Measurements from ENCODE around the gene MYO5C.
"Not testable (repeated sequence)": the region's sequence is repeated elsewhere in the genome, so short reads cannot be mapped to it uniquely, and the experiment has no call there.

The MYO5C gene

DNA sequence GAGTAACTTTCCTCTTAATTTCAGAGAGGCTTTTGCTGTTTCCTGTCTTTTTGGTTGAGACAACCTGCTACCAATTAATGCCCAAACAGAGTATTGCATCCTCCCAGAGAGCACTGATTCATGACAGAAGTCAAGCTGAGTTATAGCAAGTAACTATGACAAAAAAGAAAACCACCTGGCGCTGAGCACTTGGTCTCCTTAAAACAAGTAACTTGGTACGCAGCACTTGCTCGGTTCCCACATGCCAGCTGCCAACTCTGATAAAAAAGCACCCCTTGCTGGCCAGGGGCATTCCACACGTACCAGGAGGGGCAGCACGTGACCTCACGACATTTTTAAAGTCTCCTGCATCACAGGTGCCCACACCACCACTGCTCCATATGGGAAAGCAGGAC, 13.5 kb upstream of the MYO5C start:
- DNase-seq (ENCODE audit: low read depth, low spot score): no peak
- H3K27ac ChIP-seq: no peak overlapping the region

DNA sequence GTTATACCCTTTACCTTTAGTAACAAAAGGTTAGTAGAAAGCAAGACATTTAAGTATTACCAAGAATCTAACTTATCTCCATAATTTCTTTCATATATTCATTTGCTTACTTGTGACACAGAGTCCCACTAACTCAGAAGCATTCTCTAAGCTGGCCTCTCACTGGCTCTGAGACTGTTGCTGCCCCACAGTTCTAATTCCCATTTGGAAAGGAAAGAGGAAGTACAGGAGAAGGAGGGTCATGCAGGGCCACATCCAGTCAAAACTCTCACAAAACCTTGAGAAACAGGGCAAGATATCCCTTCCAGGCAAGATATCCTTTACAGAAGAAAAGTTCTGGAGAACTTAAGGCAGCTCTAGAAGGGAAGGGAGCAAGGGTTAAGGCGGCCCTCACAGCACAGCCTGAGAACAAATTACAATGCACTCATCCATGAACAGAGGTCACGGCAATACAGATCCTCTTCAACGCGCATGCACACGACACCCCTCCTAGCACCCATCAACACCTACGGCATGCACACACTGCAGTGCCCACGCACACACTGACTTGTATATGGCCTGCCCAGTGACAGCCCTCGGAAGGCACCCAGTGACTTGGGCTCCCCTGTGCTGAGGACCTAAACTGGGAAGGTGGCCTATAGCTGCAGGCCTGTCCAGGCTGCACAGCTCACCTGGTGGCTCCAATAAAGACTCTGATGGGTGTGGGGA, 13.0 kb upstream of the MYO5C start:
- no peak for DNase-seq (ENCODE audit: low read depth, low spot score)
- no peak overlapping the region for H3K27ac ChIP-seq

DNA sequence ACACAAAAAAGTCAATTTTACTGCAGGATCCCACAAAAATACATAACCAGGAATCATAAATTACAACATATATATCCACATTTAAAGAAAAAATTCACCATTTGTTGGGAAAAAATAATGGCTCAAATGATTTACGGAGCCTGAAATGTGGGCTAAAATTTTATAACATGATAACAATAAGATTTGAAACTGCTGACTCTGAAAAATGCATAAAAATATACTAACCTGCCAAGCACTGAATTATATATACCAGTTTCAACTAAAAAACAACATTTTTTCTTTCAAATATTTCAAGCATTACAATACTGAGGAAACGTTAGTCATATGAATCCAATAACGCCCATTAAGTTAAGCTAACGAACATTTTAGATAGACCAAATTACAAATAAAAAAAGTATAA, 12.2 kb upstream of the MYO5C start:
- DNase-seq (ENCODE audit: low read depth, low spot score): no peak
- H3K27ac ChIP-seq: no peak overlapping the region

DNA sequence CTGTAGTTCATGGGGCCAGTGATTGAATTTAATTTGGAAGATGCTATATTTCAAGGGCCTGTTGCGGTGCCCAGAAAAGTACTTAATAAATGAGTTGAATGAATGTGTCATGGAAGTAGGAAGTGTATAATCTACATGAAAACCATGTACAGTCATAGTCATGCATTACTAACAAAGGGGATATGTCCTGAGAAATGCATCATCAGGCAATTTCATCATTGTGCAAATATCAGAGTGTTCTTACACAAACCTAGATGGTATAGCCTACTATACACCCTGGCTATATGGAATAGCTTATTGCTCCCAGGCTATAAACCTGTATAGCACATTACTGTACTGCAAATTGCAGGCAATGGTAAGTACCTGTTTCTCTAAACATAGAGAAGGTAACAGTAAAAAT, 10.7 kb upstream of the MYO5C start:
- peak overlapping the region; percentile 80 for H3K27ac ChIP-seq
- DNase-seq (ENCODE audit: low read depth, low spot score): peak; percentile 78

DNA sequence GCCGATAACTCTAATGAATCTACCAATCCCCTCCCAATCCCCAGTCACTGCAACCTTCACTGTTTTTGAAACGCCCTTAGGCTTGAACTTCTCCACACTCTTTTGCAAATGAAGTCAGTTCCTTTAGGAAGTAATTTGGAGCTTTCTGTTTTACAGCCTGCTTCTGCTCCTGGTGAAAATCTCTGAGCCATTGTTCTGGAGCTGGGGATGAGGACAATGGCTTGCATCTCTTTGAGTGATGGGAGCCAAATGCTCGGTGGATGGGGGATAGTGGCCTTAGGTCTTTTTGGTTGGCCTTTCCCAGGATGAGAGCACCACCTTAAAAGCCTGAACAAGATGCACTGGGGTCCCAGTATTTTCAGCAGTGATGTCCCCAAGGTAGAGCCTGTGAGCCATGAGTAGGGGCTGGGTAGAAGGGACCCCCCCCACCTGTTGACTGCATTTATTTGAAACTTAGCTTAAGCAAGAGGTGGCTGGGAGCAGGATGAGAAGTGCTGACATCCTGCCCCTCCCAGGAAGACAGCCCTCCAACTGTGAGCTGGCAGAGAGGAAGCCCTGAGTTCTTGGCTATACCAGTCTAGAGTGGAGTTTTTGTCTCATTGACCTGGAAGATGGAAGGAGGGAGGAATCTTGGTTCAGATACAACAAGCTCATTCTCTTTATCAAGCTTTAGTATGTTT, 7.6 kb upstream of the MYO5C start:
- DNase-seq (ENCODE audit: low read depth, low spot score): no peak
- H3K27ac ChIP-seq: no peak overlapping the region

DNA sequence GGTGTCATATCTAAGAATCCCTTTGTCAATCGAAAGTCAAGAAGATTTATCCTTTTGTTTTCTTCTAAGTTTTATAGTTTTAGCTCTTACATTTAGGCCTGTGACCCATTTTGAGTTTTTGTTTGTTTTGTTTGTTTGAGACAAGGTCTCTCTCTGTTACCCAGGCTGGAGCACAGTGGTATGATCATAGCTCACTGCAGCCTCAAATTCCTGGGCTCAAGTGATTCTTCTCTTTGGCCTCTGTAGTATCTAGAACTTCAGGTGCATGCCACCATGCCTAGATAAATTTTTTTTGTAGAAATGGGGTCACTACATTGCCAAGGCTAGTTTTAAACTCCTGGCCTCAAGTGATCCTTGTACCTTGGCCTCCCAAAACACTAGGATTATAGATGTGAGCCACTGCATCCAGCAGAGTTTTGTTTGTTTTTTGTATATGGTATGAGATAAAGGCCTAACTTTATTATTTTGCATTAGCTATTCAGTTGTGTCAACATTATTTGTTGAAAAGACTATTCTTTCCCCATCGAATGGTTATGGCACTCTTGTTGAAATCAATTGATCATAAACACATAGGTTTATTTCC, 5.8 kb upstream of the MYO5C start:
- H3K27ac ChIP-seq: no peak overlapping the region

DNA sequence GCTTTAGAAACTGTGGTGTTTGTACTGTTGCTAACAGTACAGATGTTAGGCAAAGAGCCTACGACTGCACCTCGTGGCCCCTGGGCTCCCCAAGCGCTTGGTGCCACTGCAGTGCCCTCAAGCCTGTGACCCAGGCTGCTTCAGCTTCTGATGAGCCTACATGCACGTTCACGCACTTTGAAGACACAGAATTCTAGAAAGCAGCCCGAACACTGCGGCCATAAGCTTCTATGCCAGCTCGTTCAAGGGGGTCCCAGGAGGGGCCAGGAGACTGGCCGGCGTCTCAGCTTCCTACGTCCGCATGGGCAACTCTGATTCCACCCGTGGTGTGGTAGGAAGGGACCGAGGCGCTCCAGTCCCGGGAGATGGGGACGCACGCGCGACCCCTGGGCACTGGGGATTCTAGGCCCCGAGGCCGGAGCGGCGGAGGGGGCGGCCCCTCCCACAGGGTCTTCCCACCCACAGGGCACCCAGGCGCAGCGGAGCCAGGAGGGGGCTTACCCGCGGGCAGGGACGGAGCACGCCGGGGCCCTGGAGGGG, 653 bp downstream of the MYO5C start:
- DNase-seq (ENCODE audit: low read depth, low spot score): no peak
- H3K27ac ChIP-seq: peak overlapping the region; percentile 57

More for the DNA sequence above, 5.8 kb upstream of the MYO5C start:
- DNase-seq (ENCODE audit: low read depth, low spot score): no peak

DNA sequence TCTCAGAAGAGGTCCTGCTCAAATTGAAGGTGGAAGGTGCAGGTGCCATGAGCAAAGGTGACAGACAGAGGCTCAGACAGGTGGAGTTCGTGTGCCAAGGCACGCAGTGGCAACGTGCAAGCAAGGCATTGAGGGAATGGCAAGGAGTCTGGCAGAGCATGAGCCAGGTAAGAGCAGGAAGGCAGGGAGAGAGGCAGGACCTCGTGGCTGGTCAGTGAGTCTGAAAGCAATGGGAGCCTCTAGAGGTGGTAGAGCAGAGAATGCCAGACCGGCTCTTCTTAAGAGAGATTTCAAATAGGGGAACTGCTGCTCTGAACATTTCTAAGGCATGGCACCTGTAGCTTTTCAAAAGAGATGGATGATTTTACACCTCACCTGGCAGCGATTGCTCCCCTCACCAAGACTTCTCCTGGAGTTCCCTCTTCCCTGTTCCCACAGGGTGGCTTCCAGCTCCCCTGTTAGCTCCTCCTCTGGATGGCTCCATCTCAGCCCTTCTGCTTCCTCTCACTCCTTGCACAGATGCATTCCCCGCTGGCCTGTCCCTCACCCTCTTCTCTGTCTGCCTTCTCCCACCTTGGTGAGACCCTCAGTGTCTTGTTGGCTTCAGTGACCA, 2.7 kb downstream of the MYO5C start:
- DNase-seq (ENCODE audit: low read depth, low spot score): no peak
- peak overlapping the region; percentile 35 for H3K27ac ChIP-seq

DNA sequence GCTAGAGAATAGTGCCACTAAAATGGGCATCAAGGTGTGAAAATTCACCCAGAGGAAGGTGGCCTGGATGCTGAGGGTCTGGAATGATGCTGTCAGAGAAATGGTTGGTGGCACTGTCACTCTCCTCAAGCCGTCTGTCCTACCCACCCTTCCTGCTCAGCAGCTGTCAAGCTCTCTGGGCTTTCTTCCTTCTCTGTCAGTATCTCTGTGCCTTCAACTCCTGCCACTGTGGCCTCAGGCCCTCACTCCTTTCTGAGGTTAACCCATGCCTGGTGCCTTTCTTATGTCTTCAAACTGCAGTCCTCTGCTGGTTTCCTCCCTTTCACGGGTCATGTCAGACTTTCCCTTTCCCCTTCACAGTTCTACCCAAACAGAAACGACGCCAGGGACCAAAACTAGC, 4.4 kb downstream of the MYO5C start:
- DNase-seq (ENCODE audit: low read depth, low spot score): no peak
- H3K27ac ChIP-seq: peak overlapping the region; percentile 95

DNA sequence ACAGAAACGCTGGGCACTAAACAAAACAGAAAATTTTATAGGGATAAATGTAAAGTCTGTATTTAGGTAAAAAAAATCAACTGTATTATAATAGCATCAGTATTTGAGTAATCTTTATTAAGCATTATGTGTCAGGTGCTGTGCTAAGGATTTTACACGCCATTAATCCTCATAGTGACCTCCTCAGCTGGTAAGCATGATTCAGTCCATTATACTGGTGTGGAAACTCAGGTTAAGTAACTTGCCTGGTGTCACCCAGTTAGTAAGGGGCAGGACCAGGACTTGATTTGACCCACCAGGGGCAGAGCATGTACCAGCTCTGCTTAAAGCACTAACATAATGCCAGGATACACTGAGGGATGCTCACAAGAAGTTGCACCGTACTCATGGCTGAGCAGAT, 4.8 kb downstream of the MYO5C start:
- H3K27ac ChIP-seq: peak overlapping the region; percentile 95
- DNase-seq (ENCODE audit: low read depth, low spot score): no peak

DNA sequence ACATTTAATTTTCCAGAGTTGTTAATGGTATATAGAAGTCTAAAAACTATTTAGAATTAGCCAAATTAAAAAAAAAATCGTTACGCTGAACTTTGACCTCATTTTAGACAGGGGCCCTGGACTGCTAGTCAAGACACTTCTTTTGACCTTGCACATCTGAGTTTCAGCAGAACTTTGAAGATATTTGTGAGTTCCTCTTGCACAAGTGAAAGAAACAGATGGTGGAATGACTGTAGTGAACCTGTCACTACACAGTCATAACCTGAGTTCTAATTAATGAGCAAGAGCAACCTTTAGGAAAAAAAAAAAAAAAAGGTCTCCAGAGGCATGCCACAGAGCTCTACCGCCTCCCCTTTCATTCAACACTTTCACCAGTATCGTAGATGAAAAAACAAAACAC, 5.3 kb downstream of the MYO5C start:
- no peak for DNase-seq (ENCODE audit: low read depth, low spot score)
- H3K27ac ChIP-seq: peak overlapping the region; percentile 95

DNA sequence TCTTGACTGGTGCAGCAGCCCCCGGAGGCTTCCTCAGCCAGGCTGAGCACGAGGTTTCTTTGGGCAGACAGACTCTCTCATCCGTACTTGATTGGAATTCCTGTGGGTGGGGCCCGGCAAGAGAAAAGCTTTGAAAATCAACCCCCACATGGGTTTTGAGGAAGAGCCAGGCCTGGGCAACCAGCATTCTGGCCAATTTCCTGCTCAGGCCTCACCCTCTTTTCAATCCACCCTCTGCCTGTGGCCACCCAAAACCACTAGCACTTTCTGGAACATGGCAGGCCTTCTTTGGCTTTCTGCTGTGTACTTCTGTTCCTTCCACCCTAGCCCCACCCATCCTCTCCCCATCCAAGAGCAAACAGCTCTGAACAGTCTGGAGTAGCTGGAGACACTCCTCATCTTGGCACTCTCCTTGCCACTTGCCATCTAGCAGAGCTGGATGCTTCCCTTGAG, 5.9 kb downstream of the MYO5C start:
- H3K27ac ChIP-seq: peak overlapping the region; percentile 95
- peak; percentile 50 for DNase-seq (ENCODE audit: low read depth, low spot score)

DNA sequence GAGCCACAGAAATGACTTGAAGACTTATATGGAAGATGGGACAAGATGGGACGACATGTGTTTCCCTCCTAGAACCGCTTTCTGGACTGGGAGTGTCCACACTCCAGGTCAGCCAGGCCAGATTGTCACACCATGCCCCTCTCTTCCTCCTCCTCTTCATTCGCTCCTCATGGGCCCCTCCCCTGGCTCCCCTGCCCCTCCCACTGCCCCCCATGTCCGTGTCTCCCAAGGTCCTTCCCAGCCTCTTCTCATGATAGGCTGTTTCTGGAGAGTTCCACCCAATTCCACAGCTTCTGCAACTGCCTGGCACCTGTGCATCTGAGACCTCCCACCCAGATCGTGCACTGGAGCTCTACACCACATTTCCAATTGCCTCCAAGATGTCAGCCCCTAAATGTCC, 6.6 kb downstream of the MYO5C start:
- DNase-seq (ENCODE audit: low read depth, low spot score): no peak
- H3K27ac ChIP-seq: peak overlapping the region; percentile 95

DNA sequence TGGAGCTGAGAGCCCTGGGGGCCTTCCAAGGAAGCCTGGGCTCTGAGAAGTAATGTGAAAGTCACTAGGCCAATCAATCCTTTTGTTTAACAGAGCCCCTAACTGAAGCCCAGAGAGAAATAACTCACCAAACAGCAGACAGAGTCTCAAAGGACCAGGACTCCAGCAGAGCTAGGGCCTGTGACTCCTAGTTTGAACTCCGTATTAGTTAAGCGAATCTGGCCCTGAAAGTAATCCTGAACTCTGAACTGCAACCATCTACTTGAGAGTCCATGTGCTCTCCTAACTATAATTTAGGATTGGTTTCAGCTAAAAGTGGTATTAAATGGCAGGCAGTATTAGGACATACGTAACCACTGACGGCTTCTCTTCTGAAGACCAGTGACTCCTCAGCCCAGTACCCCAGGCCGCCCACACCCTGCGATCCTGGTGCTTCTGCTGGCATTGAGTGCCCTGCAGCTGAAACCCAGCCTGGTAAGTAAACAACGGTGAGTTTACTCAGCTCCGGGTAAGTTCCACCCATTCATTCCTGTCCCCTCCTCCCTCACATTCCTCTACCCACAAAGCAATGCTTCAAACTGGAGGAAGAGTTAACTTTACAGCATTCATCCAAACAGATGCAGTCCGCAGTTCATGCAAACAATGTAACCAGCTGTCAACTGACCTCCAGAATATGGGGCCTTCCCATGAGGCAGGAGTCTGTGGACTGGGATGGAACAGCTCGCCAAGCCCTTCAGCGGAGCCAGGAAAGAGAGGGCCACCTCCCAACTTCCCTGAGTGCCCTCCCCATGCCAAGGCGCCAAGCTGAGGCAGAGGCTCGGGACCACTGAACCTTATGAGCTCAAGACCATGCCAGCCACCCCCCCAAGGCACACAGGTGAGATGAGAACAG, 7.3 kb downstream of the MYO5C start:
- peak; percentile 95 for DNase-seq (ENCODE audit: low read depth, low spot score)
- peak overlapping the region; percentile 95 for H3K27ac ChIP-seq

DNA sequence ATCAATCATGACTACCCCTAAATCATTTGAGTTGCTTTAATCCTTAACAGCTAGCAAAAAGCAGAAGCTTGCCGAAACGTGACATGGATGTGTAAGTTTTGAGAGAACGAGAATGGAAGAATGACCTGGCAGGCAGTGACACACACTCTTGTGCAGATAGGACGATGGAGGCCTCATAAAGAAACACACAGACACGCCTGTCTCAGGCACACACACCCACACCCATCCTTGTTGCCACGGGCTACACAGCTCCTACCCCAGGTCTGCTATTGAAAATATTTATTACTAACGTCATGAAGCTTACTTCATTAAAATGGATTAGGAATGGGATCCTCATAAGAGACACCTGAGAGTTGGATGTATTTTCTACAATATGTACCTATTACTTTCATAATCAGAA, 8.5 kb downstream of the MYO5C start:
- peak overlapping the region; percentile 95 for H3K27ac ChIP-seq
- DNase-seq (ENCODE audit: low read depth, low spot score): peak; percentile 52

DNA sequence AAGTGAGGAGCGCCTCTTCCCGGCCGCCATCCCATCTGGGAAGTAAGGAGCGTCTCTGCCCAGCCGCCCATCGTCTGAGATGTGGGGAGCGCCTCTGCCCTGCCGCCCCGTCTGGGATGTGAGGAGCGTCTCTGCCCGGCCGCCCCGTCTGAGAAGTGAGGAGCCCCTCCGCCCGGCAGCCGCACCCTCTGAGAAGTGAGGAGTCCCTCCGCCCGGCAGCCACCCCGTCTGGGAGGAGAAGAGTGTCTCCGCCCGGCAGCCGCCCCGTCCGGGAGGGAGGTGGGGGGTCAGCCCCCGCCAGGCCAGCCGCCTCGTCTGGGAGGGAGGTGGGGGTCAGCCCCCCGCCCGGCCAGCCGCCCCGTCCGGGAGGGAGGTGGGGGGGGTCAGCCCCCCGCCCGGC, 9.7 kb downstream of the MYO5C start:
- not testable (repeated sequence) for H3K27ac ChIP-seq; DNase-seq (ENCODE audit: low read depth, low spot score)

DNA sequence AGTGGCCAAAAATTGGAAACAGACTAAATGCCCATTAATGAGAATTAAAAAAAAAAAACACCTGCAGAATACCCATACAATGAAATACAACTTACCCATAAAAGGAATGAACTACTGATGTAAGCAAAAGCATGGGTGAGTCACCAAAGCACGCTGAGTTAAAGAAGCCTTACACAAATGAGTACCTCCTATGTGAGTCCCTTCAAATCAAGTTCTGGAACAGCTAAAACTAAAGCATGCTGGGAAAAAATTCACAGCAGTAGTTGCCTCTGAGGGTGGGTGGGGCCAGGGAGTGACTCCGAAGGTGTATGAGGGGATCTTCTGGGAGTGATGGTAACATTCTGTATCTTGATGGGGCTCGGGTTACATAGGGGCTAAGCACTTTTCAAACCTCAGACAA, 11.4 kb downstream of the MYO5C start:
- no peak overlapping the region for H3K27ac ChIP-seq
- DNase-seq (ENCODE audit: low read depth, low spot score): no peak

DNA sequence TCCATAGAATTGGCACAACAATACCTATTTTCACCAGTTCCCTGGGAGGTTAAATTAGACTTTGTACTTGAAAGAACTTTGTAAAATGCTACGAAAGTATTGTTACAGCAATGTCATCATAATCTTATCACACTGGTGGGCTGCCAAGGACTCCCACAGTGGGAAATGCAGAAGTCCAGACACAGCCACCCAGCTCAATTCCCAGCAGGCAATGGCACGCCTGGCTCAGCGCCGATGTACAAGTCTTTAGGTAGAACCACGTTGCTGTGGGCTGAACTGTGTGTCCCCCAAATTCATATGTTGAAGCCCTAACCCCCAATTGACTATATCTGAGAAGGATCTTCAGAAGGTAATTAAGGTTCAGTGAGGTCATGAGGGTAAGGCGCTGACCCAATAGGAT, 12.3 kb downstream of the MYO5C start:
- H3K27ac ChIP-seq: no peak overlapping the region
- no peak for DNase-seq (ENCODE audit: low read depth, low spot score)

DNA sequence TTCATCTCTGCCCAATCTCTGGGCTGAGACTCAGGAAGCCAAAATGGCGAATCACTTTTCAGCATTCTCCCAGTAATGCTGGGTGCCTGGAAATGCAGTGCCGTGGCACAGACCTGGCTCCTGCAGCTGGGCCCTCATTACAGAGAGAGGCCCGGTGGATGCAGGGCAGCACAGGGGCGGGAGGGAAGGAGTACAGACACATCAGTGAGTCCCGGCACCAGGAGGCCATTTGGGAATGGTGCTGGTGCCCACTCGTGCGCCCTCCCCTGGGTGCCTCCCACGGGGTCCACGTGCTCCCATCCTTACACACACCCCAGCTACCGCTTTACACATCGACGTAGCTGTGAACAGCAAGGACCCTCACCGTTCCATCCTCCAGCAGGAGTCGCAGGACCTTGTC, 13.2 kb downstream of the MYO5C start:
- no peak for DNase-seq (ENCODE audit: low read depth, low spot score)
- H3K27ac ChIP-seq: no peak overlapping the region
